Esophagus squamous epithelium (tissue), 4 donors: ENCODE measurements around the gene KDM5B.

Source experiments
- CTCF ChIP-seq, 6 experiments: fragments of 450-650 bp in 4 of 6; fragments of 200-600 bp in 2 of 6; sonication (generic) in 2 of 6; IDR thresholded peaks; one replicate each; pipeline ENCODE4 v1.5.1; 2016 to 2019; ENCODE audit warnings: antibody characterized with exemption in 6 of 6, mild to moderate bottlenecking in 4 of 6, moderate library complexity in 4 of 6
- POLR2A ChIP-seq, 4 donors: fragments of 450-650 bp; IDR thresholded peaks; one replicate each; pipeline ENCODE4 v1.6.1; 2017; ENCODE audit warnings: antibody characterized with exemption in 4 of 4, mild to moderate bottlenecking in 4 of 4, moderate library complexity in 3 of 4

GRCh38 chr1:202802998-202803932 lies 5.0 kb downstream of the KDM5B start:
- no peak for TF ChIP-seq POLR2A (IDR thresholded peaks at IDR 0.05)
- TF ChIP-seq CTCF (IDR thresholded peaks at IDR 0.05), result no peak
